Prostate gland (tissue), 2 donors: Measurements from ENCODE around the gene FGF3. TPM values are rescaled to one million over a fixed set of nuclear protein-coding genes. Genes with fewer than 3 reads are reported as not detected.

Experiments used
- DNase-seq: peaks from one replicate; pipeline ENCODE4 v3.0.0-alpha.2; 2019; ENCODE audit warnings: low spot score
- H3K27ac ChIP-seq, 2 donors: fragments of 200-600 bp; sonication (generic); 2 replicates each; pipeline ENCODE4 v1.5.1; 2017 to 2019
- H3K27me3 ChIP-seq: fragments of 200-600 bp; sonication (generic); replicated peaks from 2 replicates; pipeline ENCODE4 v1.5.1; 2019; ENCODE audit not compliant: insufficient read depth
- H3K36me3 ChIP-seq, 2 donors: fragments of 200-600 bp; sonication (generic); 1 replicate in 1 of 2; 2 replicates in 1 of 2; pipeline versions ENCODE4 v1.5.1 to v1.8.1; 2017 to 2019
- H3K4me1 ChIP-seq: fragments of 200-600 bp; sonication (generic); replicated peaks from 2 replicates; pipeline ENCODE4 v1.5.1; 2019
- H3K4me3 ChIP-seq, 2 donors: fragments of 200-600 bp; sonication (generic); 2 replicates each; pipeline ENCODE4 v1.5.1; 2017 to 2019
- H3K9me3 ChIP-seq: fragments of 200-600 bp; sonication (generic); 2 replicates; pipeline ENCODE4 v1.5.1; 2017
- CTCF ChIP-seq, 4 experiments: fragments of 200-600 bp in 2 of 4; fragments of 450-650 bp in 2 of 4; sonication (generic) in 2 of 4; IDR thresholded peaks; 1 replicate in 3 of 4; 2 replicates in 1 of 4; pipeline ENCODE4 v1.5.1; 2016 to 2019; ENCODE audit warnings: antibody characterized with exemption in 4 of 4, mild to moderate bottlenecking in 2 of 4, moderate library complexity in 2 of 4
- POLR2A ChIP-seq: fragments of 450-650 bp; IDR thresholded peaks from one replicate; pipeline ENCODE4 v1.6.1; 2016; ENCODE audit warnings: antibody characterized with exemption, mild to moderate bottlenecking
- POLR2AphosphoS5 ChIP-seq: sonication (generic); formaldehyde crosslinking; IDR thresholded peaks from one replicate; pipeline ENCODE4 v1.6.1; 2017; ENCODE audit warnings: antibody characterized with exemption
- WGBS: methylation state at CpG from one replicate; pipeline ENCODE4 v1.1.5; 2018; 5-methylcytosine and 5-hydroxymethylcytosine counted together
- intact Hi-C: fragments of 100-400 bp; cut with DNase I; formaldehyde crosslinking; loops from one replicate; pipeline ENCODE4 v1.14.2; 2022
- total RNA-seq, 2 donors: library from RNA; depleted of rRNA; stranded (reverse); fragments of >200 nt; gene quantifications; one replicate each; pipeline ENCODE4 v1.1.0, GENCODE V29; 2016

FGF3 gene
- total RNA-seq, 2 donors from 2014 or later, result not detected

- Histone ChIP-seq H3K27ac (no peak overlapping the region), H3K4me1 (no peaks in the 10 kb centered on the region), H3K27me3 (peaks cover 2% of the 10 kb centered on the region), H3K36me3 (no peaks in the 10 kb centered on the region), H3K9me3 (no peaks in the 10 kb centered on the region), H3K4me3 (no peak overlapping the region)
- TF ChIP-seq POLR2AphosphoS5 (no peak), CTCF (IDR thresholded peaks at IDR 0.05) (no peak), POLR2A (no peak)
- DNase-seq, result no peak
- WGBS, result 92% methylated on average over 9 of the region's 9 CpGs
- intact Hi-C loops, result no loop called here
Measured at GRCh38 chr11:69807106-69807815, 12.0 kb downstream of the FGF3 start.

GRCh38 chr11:69804769-69805508 is 14.3 kb downstream of the FGF3 start:
- Histone ChIP-seq H3K4me3 (no peak overlapping the region), H3K4me1 (no peaks in the 10 kb centered on the region), H3K27ac (no peak overlapping the region), H3K27me3 (peaks cover 2% of the 10 kb centered on the region), H3K36me3 (no peaks in the 10 kb centered on the region), H3K9me3 (no peaks in the 10 kb centered on the region)
- no peak for DNase-seq
- WGBS, result 76% methylated on average over 19 of the region's 19 CpGs
- intact Hi-C loops, result no loop called here
- TF ChIP-seq POLR2AphosphoS5, result no peak
- TF ChIP-seq CTCF (IDR thresholded peaks at IDR 0.05), result no peak

GRCh38 chr11:69803604-69804218 is 15.5 kb downstream of the FGF3 start:
- TF ChIP-seq POLR2AphosphoS5, result no peak
- TF ChIP-seq POLR2A, result no peak
- no peak for TF ChIP-seq CTCF (IDR thresholded peaks at IDR 0.05)

GRCh38 chr11:69803022-69803421 is 16.2 kb downstream of the FGF3 start:
- intact Hi-C loops, result no loop called here
- no peak overlapping the region for H3K27ac ChIP-seq
- whole genome bisulfite sequencing, result 74% methylated on average over 2 of the region's 2 CpGs
- H3K9me3 ChIP-seq, result no peaks in the 10 kb centered on the region
- H3K27me3 ChIP-seq, result peaks cover 2% of the 10 kb centered on the region
- no peaks in the 10 kb centered on the region for H3K4me1 ChIP-seq
- DNase-seq, result no peak
- TF ChIP-seq CTCF (IDR thresholded peaks at IDR 0.05), result no peak
- TF ChIP-seq POLR2AphosphoS5, result no peak
- TF ChIP-seq POLR2A, result no peak
- no peak overlapping the region for H3K4me3 ChIP-seq
- H3K36me3 ChIP-seq, result no peaks in the 10 kb centered on the region

More at GRCh38 chr11:69803604-69804218, 15.5 kb downstream of the FGF3 start:
- Histone ChIP-seq H3K27me3 (peaks cover 2% of the 10 kb centered on the region), H3K27ac (no peak overlapping the region), H3K36me3 (no peaks in the 10 kb centered on the region), H3K9me3 (no peaks in the 10 kb centered on the region), H3K4me1 (no peaks in the 10 kb centered on the region), H3K4me3 (no peak overlapping the region)
- no peak for DNase-seq
- intact Hi-C loops, result no loop called here
